ENCODE measurements around the gene PUSL1.

Gene PUSL1

GRCh38 chr1:1280782-1281481 is 27.5 kb upstream of the PUSL1 start:
- peak in 1 of 2 donors; percentile 59 for DNase-seq

GRCh38 chr1:1281533-1282321 is 26.7 kb upstream of the PUSL1 start:
- Histone ChIP-seq H3K36me3 (no peaks in the 10 kb centered on the region), H3K4me1 (peaks cover 0 to 13% (median 0%) of the 10 kb centered on the region in 4 donors), H3K27ac (no peak overlapping the region), H3K9me3 (no peaks in the 10 kb centered on the region), H3K4me3 (no peak overlapping the region), H3K27me3 (peaks cover 0 to 29% of the 10 kb centered on the region in 2 donors)
- intact Hi-C loops (cut with DNase I; ENCODE audit: low total_unique reads): no loop called here
- TF ChIP-seq, protein P1, sequence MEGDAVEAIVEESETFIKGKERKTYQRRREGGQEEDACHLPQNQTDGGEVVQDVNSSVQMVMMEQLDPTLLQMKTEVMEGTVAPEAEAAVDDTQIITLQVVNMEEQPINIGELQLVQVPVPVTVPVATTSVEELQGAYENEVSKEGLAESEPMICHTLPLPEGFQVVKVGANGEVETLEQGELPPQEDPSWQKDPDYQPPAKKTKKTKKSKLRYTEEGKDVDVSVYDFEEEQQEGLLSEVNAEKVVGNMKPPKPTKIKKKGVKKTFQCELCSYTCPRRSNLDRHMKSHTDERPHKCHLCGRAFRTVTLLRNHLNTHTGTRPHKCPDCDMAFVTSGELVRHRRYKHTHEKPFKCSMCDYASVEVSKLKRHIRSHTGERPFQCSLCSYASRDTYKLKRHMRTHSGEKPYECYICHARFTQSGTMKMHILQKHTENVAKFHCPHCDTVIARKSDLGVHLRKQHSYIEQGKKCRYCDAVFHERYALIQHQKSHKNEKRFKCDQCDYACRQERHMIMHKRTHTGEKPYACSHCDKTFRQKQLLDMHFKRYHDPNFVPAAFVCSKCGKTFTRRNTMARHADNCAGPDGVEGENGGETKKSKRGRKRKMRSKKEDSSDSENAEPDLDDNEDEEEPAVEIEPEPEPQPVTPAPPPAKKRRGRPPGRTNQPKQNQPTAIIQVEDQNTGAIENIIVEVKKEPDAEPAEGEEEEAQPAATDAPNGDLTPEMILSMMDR (IDR thresholded peaks at IDR 0.05): no peak
- DNase-seq: no peak

More at GRCh38 chr1:1280782-1281481, 27.5 kb upstream of the PUSL1 start:
- TF ChIP-seq, protein P1 (IDR thresholded peaks at IDR 0.05): no peak
- H3K27ac ChIP-seq: no peak overlapping the region
- H3K27me3 ChIP-seq: peaks cover 0 to 21% of the 10 kb centered on the region in 2 donors
- H3K4me1 ChIP-seq: peaks cover 0 to 13% (median 0%) of the 10 kb centered on the region in 4 donors
- no peak overlapping the region for H3K4me3 ChIP-seq
- H3K36me3 ChIP-seq: no peaks in the 10 kb centered on the region
- no peaks in the 10 kb centered on the region for H3K9me3 ChIP-seq
- intact Hi-C loops (cut with DNase I; ENCODE audit: low total_unique reads): no loop called here

- intact Hi-C loops (cut with DNase I; ENCODE audit: low total_unique reads): no loop called here
- no peak for DNase-seq
These were observed 25.4 kb upstream of the PUSL1 start for GRCh38 chr1:1282998-1283397.

GRCh38 chr1:1283821-1284220 is 24.6 kb upstream of the PUSL1 start:
- TF ChIP-seq, protein P1 (IDR thresholded peaks at IDR 0.05): no peak
- DNase-seq: no peak
- Histone ChIP-seq H3K27me3 (peaks cover 0 to 42% of the 10 kb centered on the region in 2 donors), H3K4me1 (peaks cover 0 to 13% (median 0%) of the 10 kb centered on the region in 4 donors), H3K4me3 (no peak overlapping the region), H3K9me3 (no peaks in the 10 kb centered on the region), H3K36me3 (no peaks in the 10 kb centered on the region), H3K27ac (no peak overlapping the region)
- intact Hi-C loops (cut with DNase I; ENCODE audit: low total_unique reads): no loop called here

More at GRCh38 chr1:1282998-1283397, 25.4 kb upstream of the PUSL1 start:
- Histone ChIP-seq H3K27me3 (peaks cover 0 to 42% of the 10 kb centered on the region in 2 donors), H3K4me1 (peaks cover 0 to 13% (median 0%) of the 10 kb centered on the region in 4 donors), H3K4me3 (no peak overlapping the region), H3K9me3 (no peaks in the 10 kb centered on the region), H3K27ac (no peak overlapping the region), H3K36me3 (no peaks in the 10 kb centered on the region)
- TF ChIP-seq, protein P1 (IDR thresholded peaks at IDR 0.05): no peak

DNA sequence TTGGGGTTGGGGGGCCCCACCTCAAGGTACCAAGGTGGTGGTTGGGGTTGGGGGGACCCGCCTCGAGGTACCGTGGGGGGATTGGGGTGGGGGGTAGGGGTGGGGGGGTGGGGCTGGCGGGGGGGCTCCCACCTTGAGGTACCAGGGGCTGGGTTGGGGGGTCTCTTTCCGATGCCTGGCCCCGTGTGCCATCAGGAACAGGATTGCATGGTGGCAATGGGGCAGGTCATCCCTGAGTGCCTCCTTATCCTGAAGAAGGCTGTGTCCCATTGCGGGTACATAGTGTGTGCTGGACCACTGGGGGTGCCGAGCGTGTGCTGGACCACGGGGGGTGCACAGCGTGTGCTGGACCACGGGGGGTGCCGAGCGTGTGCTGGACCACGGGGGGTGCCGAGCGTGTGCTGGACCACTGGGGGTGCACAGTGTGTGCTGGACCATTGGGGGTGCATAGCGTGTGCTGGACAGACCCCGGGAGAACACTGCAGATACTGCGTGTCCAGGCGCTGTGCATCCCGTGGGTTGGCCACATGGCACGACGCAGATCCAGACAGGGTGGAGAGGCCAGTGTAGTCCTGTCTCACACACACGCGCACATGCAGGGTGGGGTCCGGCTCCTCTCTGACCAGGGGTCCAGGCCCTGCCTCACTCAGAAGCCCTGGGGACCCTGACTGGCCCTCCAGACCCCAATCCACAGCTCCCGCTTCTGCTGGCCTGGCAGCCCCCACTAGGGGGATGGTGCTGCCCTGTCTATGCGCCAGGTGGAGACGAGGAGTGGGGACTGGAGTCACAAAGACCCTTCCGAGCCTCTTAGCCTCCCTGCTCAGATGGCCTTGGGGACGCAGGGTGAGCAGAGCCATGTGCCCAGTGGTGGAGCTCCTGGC is 23.9 kb upstream of the PUSL1 start:
- TF ChIP-seq, protein P1 (IDR thresholded peaks at IDR 0.05): no peak
- H3K27me3 ChIP-seq: peaks cover 0 to 42% of the 10 kb centered on the region in 2 donors
- intact Hi-C loops (cut with DNase I; ENCODE audit: low total_unique reads): no loop called here

More for the DNA sequence above, 23.9 kb upstream of the PUSL1 start:
- H3K36me3 ChIP-seq: no peaks in the 10 kb centered on the region
- no peaks in the 10 kb centered on the region for H3K9me3 ChIP-seq
- no peak overlapping the region for H3K4me3 ChIP-seq
- H3K27ac ChIP-seq: no peak overlapping the region
- DNase-seq: no peak
- peaks cover 0 to 13% (median 0%) of the 10 kb centered on the region in 4 donors for H3K4me1 ChIP-seq

Data from tibial artery (tissue), 4 donors.